M059J (cell line): Measurements from ENCODE around the gene ATP8B2. TPM values are rescaled to one million over a fixed set of nuclear protein-coding genes. Genes with fewer than 3 reads are reported as not detected.
"Not testable (repeated sequence)": the region's sequence is repeated elsewhere in the genome, so short reads cannot be mapped to it uniquely, and the experiment has no call there.

ENCODE experiments used
- DNase-seq: peaks from one replicate; pipeline ENCODE4 v3.0.0-alpha.2; 2012; ENCODE audit warnings: low read depth
- total RNA-seq: library from RNA; depleted of rRNA; stranded (reverse); fragments of >200 nt; shearing (Covaris generic); gene quantifications from 2 replicates; pipeline ENCODE4 v1.2.3, GENCODE V29; 2014

The ATP8B2 gene
- total RNA-seq, 1 experiment from 2014 or later: 57.2 TPM

DNA sequence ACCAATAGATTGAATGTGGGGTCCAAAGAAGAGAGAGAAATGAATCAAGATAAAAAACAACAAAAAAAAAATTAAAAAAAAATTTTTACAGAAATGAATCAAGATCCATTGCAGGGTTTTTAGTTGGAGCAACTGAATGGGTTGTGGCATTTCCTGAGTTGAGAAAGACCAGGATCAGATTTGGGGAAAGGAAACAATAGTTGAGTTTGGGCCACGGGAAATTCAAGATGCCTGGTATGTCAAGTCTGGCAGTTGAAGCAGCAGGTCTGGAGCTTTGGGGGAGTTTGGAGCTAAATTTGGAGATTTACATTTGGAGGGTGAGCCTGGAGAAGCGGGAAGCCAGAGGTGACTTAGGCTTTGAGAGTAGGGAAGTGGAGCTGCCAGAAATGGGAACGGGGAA lies 22.6 kb downstream of the ATP8B2 start:
- DNase-seq: no peak

- DNase-seq: no peak
These were observed 23.2 kb downstream of the ATP8B2 start for GRCh38 chr1:154348429-154349076.

DNA sequence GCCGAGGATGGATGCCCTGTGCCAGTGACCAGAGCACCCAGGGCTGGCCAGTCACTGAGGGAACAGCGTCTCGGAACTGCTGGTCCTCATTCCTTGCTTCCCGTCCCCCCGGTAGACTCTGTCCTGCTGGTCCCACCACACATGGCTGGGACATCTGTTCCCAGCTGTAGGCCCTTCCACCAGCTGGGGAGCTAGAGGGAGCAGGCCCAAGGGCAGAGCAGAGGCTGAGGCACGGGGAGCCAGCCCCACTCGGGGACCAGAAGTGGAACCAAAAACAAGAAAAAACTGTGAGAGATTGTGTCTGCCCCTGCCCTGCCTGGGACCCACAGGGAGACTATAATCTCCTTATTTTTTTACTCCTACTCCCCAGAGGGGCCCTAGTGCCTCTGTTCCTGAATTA lies 23.8 kb downstream of the ATP8B2 start:
- DNase-seq: no peak

DNA sequence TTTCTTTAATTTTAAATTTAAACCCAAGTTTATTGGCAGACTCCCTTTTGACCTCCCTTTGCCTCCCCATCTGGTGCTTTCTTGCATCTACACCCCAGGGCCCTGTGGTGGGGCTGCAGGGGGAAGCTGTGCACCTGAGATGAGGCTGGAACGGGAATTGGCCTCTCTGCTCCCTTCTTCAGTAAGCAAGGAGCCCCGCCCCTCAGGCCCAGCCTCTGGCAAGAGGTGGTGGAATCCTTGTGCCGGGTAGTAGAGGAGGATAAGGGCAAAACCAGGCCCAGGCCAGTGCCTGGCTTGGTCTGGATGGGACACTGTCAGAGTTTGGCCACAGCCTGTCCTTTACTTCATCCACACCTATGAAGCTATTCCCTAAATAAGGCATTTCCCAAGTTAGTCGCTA lies 25.1 kb downstream of the ATP8B2 start:
- no peak for DNase-seq

DNA sequence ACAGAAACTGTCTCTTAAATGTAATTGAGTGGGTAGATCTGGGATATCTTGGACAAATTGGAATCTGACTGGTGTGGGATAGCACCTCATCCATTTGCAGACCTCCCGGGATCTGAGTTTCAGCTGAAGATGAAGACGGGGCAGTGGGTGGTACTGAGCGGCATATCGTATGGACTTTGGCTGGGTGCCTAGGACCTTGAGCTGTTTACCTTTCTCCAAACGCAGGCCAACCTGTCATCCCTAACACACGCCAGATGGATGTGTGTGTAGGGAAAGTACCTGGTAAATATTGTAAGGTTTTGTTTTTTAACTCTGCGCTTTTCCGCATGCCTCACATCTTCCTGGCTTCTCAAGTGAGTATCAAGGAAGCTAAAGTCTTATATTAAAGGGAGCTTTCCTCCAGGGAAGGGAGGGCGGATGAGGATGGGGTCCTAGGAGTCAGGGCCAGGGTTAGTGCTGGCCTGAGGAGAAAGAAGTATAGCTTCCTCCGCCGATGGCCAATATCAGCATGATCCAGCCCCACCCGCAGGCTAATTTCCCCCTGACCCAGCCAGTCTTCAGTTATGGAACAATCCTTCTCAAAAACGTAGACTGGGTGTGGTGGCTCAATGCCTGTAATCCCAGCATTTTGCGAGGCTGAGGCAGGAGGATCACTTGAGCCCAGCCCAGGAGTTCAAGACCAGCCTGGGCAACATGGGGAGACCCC lies 26.2 kb downstream of the ATP8B2 start:
- DNase-seq: no peak

GRCh38 chr1:154352245-154352580 lies 26.9 kb downstream of the ATP8B2 start:
- DNase-seq: no peak

DNA sequence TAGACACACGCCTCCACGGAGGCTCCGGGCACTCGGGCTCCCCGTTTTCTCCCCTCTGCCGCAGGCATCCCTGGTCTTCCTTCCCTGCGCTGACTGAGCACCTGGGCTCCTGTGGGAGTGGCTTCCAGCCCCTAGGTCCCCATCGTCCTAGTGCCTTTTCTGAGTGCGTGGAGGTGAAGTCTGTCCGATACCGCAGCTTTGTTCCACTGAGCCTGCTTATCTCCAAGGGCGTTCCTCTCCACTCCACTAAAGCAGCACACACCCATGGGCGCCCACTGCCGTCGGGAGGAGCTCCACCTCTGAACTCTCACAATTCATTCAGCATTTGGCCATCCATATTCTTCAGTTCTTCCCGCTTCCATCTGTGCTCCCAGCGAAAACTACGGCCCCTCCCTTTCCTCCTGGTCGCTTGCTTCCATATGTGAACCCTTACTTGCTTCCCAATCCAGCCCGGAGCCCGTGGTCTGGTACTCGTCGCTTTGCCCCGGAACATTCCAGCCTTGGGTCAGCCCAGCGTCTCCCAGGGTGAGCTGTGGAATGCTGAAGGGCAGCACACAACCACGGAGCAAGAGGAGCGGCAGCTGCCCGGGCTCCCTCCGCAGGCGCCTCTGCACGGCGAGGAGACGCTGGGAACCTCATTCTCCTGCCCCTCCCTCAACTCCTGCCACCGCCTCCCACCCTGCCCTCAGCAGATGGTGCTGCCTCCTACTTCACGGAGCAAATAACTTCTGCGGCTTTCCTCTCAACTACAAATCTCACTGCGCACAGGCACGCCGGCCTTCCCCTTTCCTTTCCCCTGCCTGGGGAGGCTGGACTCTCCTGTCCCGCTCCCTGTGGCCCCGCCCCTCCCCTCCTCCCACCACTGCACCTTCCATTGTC lies 27.5 kb downstream of the ATP8B2 start:
- DNase-seq: peak; percentile 60

DNA sequence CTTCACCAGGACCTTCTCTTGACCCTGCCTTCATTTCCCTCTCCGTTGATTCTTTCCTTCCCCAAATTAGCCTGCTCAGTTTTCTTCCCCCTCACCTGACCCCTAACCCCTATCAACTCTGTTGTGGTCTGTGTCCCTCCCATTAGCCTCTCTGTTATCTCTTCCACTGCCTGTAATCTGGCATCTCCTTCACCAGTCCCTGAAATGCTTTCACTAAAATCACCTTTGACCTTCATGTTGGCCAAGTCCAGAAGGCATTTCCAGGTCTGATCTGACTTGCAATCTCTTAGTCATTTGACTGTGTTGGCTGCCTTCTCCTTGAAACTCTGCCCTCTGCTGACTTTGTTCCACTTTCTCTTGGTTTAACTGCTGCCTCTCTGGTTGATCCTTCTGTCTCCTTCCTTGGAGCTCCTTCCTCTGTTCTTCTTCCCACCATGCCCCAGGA lies 28.2 kb downstream of the ATP8B2 start:
- peak; percentile 78 for DNase-seq

DNA sequence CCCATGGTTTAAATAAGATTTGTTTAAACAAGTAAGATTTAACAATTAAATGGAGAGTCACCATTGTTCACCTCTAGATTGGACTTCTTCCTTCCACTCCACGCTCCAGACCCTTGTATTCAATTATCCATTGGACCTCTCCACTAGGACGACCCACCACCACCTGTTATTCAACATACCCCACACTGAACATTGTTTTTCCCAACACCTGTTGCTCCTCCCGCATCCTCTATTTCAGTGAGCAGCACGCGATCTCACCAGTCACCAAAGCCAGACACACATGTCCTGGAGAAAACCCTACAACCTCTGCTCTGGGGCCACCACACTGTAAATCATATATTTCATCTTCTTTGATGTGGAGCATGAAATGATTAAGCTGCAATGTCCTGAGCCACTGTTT lies 28.6 kb downstream of the ATP8B2 start:
- DNase-seq: no peak

DNA sequence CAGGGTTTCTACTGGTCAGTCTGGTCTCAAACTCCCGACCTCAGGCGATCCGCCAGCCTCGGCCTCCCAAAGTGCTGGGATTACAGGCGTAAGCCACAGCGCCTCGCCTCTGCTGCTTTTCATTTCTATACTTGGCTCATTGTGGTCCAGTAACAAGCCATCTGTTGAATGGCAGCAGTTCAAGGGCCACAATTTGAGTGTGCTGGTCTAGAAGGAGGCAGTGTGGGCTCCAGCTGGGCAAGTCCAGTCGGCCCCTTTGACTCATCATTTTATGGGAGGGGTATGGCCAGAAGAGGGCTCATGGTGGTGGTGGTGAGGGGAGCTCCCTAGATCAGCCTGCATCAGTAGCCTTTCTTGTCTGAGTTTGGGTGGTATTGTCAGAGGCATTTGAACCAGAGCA lies 33.2 kb downstream of the ATP8B2 start:
- DNase-seq: no peak

DNA sequence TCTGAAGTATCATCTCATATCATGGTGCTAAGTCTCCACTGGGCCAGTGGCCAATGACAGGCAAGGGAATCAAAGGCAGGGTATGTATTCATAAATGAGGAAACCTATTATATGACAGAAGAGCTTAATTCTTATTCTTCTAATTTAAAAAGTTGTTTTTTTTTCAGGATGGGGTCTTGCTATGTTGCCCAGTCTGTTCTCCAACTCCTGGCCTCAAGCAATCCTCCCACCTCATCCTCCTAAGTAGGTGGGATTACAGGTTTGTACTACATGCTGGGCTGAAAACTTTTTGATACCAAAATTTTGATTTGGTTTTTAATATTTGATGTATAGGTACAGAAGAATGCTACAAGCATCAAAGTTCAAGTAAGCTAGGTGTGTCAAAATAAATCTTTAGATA lies 35.0 kb downstream of the ATP8B2 start:
- DNase-seq: no peak

- not testable (repeated sequence) for DNase-seq
These were observed 35.6 kb downstream of the ATP8B2 start for GRCh38 chr1:154360881-154361280.

GRCh38 chr1:154361357-154361756 lies 36.0 kb downstream of the ATP8B2 start:
- DNase-seq: peak; percentile 15

DNA sequence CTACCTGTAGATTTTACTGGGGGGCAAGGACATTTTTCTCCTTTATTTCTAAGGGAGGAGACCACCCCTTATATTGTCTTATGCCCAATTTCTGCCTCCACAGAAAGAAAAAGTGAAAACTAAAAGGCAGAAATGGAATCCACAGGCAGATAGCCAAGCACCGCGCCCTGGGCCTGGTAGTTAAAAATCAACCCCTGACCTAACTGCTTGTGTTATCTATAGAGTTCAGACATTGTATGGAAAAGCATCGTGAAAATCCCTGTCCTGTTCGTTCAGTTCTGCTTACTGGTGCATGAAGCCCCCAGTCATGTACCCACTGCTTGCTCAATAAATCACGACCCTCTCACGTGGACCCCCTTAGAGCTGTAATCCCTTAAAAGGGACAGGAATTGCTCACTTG lies 46.1 kb downstream of the ATP8B2 start:
- no peak for DNase-seq

- DNase-seq: not testable (repeated sequence)
These were observed 48.5 kb downstream of the ATP8B2 start for GRCh38 chr1:154373777-154374357.

GRCh38 chr1:154379301-154379700 lies 54.0 kb downstream of the ATP8B2 start:
- no peak for DNase-seq

DNA sequence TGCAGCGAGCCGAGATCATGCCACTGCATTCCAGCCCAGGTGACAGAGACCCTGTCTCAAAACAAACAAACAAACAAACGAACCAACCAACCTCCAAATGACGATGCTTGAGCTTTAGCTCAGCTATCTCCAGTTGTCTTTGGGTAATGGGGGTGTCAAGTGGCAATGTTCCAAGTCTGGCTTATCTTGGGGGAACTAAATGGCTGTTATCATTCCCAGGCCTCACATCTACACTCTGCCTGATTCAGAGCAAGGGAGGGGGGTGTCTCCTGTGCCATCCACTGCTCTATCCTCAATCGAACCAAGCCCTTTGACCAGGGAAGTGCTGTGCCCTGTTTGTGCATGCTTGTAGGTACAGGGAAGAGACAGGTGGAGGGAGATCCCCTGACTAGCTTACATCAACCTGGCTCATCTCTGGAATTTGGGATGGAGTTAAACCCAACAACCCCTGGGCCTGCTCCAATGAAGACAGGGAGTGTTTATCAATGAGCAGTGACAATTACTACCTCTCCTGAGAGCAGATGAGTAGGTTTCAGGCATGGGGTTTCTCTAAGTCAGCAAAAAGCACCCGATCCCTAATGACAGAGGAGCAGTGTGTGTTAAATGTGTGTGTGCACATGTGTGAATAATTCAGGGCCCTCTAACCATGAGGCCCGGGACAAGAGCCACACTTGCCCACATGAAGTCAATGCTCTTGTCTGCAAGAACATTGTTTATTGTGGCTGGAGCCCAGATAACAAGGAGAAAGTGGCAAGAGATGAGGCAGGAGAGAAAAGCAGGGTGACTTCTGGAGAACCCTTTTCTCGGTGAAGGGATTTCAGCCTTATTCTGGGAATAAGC lies 59.5 kb downstream of the ATP8B2 start:
- no peak for DNase-seq

DNA sequence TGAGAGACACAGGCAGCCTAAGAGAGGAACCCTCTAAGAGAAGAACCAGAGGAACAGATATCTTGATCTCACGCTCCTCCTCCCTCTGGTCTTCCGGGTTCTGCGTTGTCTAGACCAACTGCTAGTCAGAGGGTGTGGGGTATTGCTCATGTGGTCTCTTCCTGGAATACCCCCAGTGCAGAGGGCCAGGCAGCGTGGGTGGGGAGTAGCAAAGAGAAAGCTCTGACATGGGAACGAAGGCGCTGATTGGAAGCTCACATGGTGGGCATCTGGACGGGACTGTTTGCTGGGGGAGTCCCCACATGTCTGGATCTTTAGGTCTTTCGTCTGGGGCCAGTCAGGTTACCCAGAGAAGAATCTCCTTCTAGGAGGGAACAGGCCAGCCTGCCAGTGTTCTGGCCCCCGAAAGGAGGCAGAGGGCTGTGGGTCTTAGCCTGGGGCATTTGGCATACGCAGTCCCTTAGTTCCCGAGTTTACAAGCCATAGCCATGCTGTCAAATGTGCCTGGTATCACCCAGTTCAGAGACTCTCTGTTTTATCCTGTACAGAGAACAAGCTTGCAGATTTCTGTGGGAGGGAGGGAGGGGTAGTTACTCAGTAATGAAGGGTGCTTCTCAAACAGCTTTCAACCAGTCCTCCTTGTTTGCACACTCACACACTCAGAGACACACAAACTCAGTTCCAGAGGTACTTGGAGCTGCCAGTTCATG lies 61.5 kb downstream of the ATP8B2 start:
- DNase-seq: no peak

GRCh38 chr1:154391086-154391770 lies 65.9 kb downstream of the ATP8B2 start:
- DNase-seq: no peak

DNA sequence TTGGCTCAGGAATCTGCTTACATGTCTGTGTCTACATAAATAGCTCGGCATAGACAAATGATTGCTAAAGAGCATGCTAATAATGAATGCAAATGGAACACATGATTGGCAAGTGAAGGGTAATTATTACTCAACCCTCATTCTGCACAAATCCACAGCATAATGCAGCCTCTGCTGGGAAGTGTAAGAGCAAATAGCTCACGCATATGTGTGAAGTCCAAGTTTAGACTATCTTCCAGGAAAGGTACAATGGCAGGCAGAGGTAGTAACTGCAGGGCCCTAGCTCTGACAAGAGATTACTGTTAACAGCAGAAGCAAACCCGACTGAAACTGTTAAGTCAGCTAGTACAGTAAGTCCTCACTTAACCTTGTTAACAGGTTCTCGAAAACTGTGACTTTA lies 72.8 kb downstream of the ATP8B2 start:
- DNase-seq: no peak
